H1 (cell line): Measurements from ENCODE around the gene FMNL2. TPM values are rescaled to one million over a fixed set of nuclear protein-coding genes. Genes with fewer than 3 reads are reported as not detected.

Source experiments
- CHD1 ChIP-seq: IDR thresholded peaks from 2 replicates; pipeline ENCODE4 v1.6.1; 2012; ENCODE audit warnings: low read depth, low read length, improper control_type of control experiment
- NRF1 ChIP-seq: IDR thresholded peaks from 2 replicates; pipeline ENCODE4 v1.6.1; 2011; ENCODE audit warnings: mild to moderate bottlenecking, low read depth, low read length, improper control_type of control experiment
- SIN3A ChIP-seq, 2 experiments: IDR thresholded peaks in 1 of 2; conservative IDR thresholded peaks in 1 of 2; 2 replicates each; pipeline ENCODE4 v1.6.1; 2011 to 2012; ENCODE audit warnings: low read length in 2 of 2, improper control_type of control experiment in 1 of 2, low read depth in 1 of 2, mild to moderate bottlenecking in 1 of 2
- SP2 ChIP-seq: IDR thresholded peaks from 2 replicates; pipeline ENCODE4 v1.6.1; 2012; ENCODE audit warnings: mild to moderate bottlenecking, low read length, inconsistent platforms
- polyA plus RNA-seq, 7 experiments: library from polyadenylated mRNA; depleted of rRNA in 3 of 7; stranded (reverse) in 5 of 7; unstranded in 2 of 7; fragments of >200 nt in 5 of 7; fragments of 200-250 nt in 2 of 7; gene quantifications; 1 replicate in 5 of 7; 2 replicates in 1 of 7; 4 replicates in 1 of 7; pipeline versions ENCODE4 v1.2.1 to v1.2.3, GENCODE V29; 2011 to 2013; ENCODE audit warnings: missing spikeins in 2 of 7, mixed read lengths in 2 of 7
- total RNA-seq: library from RNA; stranded (reverse); fragmentation: NEBNext Ultra II Directional; extraction: Animal tissue kit (Norgen Biotek cat#: 25700); gene quantifications from 2 replicates; pipeline ENCODE4 v1.2.1, GENCODE V29; 2021

The FMNL2 gene
- total and polyA plus RNA-seq, 2 of the 8 experiments (the other 6 are each of a cell fraction or from before 2014, with no cell fraction given) = 15.5 to 45.1 TPM

DNA sequence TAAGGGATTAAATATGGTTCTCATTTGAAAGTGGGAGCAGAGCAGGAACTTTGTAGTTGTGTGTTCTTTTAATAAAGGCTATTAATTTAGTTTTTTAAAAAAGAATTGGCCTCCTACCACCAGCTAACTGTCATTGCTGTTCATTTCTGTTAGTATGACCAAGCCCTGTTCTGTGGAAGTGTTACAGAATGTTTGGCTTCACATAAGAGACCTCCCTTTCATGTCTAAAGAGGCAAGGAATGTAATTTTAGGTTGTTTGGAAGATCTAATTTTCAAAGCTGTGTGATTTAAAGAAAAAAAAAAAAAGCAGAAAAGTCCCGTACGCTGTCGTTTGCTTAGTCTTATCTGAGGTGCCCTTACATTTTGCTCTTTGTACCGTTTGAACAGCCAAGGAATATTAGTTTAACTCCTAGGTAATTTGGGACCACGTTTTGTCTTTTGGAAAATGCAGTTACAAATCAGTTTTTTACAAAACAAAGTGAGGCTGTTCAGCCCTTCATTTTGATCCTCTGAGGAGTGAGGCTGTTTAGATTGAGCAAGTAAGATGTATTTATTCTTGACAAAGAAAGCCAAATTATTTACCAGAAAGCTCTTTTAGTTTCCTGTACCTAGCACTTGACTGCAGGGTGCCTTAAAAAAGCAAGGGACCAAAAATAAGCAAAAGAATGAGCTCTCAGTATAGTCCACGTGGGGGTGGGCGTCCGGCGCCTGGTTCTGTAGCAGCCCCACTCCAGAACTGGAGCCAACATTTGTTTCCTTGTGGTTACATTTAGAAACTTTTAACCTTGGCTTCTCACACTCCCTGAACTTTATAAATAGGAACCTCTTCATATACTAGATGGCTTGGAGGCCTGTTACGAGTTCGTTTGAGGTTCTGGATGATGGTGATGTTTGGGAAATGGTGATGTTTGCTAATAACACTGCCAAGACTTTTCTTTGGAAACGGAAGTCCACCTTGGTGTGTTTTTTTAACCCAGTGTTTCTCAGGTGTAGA, 136.2 kb downstream of the FMNL2 start (continued):
- TF ChIP-seq NRF1 = no peak
- no peak for TF ChIP-seq SP2
- TF ChIP-seq SIN3A (conservative IDR thresholded peaks at IDR 0.05 in 1 of 2, IDR thresholded peaks at IDR 0.05 in 1 of 2; ENCODE audit: low read depth in 1 of 2, low read length in 2 of 2) = no peak
- TF ChIP-seq CHD1 = no peak
